ENCODE measurements around the gene PDE7B. TPM values are rescaled to one million over a fixed set of nuclear protein-coding genes. Genes with fewer than 3 reads are reported as not detected.
A peak's percentile ranks its signal among the peaks of the same experiment; 100 is the strongest.

PDE7B gene
- total and polyA plus RNA-seq, 9 of the 15 experiments (the other 6 are each of a cell fraction or from before 2014, with no cell fraction given) = 0.01 TPM; not detected in 8

DNA sequence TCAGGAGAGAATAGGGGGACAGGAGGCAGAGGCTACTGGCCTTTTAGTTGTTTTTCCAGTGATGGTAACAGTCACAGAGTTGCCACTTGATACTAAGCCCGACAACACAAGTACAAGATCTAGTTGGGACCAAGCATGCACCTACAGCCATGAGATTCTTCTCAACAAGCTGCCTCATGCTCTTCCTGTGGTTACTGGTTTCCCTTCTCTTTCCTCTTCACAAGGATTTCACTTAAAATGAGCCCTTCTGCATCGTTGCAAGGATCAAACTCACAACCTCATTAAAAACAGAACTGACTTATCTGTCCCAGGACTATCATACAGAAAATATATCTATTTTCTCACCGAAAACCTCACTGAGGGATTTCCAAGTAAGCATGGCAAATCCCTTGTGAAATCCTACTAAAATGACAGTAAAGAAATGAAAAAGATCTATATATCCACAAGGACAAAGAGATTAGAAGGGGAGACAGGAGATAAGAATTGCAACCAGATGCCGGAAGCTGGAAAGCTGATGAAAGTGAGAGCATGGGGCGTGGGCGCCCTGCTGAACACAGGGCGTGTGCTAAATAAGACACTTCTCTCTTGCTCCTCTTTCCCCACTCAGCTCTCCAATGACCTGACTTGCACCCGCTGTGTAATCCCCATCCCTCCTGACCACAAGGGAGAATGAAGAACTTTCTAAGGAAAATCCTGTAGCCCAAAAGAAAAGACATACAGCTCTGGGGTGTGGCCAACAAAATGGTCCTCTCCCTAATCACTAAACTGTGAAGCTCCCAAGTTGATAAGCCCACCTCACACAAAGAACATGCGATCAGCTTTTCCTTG, 385.2 kb downstream of the PDE7B start (continued):
- TF ChIP-seq, protein P1, sequence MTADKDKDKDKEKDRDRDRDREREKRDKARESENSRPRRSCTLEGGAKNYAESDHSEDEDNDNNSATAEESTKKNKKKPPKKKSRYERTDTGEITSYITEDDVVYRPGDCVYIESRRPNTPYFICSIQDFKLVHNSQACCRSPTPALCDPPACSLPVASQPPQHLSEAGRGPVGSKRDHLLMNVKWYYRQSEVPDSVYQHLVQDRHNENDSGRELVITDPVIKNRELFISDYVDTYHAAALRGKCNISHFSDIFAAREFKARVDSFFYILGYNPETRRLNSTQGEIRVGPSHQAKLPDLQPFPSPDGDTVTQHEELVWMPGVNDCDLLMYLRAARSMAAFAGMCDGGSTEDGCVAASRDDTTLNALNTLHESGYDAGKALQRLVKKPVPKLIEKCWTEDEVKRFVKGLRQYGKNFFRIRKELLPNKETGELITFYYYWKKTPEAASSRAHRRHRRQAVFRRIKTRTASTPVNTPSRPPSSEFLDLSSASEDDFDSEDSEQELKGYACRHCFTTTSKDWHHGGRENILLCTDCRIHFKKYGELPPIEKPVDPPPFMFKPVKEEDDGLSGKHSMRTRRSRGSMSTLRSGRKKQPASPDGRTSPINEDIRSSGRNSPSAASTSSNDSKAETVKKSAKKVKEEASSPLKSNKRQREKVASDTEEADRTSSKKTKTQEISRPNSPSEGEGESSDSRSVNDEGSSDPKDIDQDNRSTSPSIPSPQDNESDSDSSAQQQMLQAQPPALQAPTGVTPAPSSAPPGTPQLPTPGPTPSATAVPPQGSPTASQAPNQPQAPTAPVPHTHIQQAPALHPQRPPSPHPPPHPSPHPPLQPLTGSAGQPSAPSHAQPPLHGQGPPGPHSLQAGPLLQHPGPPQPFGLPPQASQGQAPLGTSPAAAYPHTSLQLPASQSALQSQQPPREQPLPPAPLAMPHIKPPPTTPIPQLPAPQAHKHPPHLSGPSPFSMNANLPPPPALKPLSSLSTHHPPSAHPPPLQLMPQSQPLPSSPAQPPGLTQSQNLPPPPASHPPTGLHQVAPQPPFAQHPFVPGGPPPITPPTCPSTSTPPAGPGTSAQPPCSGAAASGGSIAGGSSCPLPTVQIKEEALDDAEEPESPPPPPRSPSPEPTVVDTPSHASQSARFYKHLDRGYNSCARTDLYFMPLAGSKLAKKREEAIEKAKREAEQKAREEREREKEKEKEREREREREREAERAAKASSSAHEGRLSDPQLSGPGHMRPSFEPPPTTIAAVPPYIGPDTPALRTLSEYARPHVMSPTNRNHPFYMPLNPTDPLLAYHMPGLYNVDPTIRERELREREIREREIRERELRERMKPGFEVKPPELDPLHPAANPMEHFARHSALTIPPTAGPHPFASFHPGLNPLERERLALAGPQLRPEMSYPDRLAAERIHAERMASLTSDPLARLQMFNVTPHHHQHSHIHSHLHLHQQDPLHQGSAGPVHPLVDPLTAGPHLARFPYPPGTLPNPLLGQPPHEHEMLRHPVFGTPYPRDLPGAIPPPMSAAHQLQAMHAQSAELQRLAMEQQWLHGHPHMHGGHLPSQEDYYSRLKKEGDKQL (CRISPR knock-in tag; IDR thresholded peaks at IDR 0.05; ENCODE audit: borderline replicate concordance) = no peak
- TF ChIP-seq, protein P2, sequence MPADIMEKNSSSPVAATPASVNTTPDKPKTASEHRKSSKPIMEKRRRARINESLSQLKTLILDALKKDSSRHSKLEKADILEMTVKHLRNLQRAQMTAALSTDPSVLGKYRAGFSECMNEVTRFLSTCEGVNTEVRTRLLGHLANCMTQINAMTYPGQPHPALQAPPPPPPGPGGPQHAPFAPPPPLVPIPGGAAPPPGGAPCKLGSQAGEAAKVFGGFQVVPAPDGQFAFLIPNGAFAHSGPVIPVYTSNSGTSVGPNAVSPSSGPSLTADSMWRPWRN (IDR thresholded peaks at IDR 0.05; ENCODE audit: low read depth) = peak; percentile 80
- no peak for TF ChIP-seq ARID3A (IDR thresholded peaks at IDR 0.05; ENCODE audit: borderline replicate concordance, low read depth, low read length)
- peak in 1 of 2 experiments; percentile 75; a peak in 1 of 4 replicates for TF ChIP-seq ARNT (IDR thresholded peaks at IDR 0.05)
- TF ChIP-seq RBM34 (IDR thresholded peaks at IDR 0.05; ENCODE audit: borderline replicate concordance, insufficient read depth, low read length) = no peak
- peak; percentile 92 for TF ChIP-seq CBFA2T3 (IDR thresholded peaks at IDR 0.05)
- TF ChIP-seq POLR3G (IDR thresholded peaks at IDR 0.05; ENCODE audit: extremely low read depth, insufficient read length, insufficient replicate concordance) = no peak
- peak; percentile 94 for TF ChIP-seq ETV5 (CRISPR knock-in tag; IDR thresholded peaks at IDR 0.05; ENCODE audit: low read depth)
- TF ChIP-seq HNRNPH1 (optimal IDR thresholded peaks at IDR 0.05; ENCODE audit: low read depth, low read length) = no peak
- no peak for TF ChIP-seq GABPB1 (CRISPR knock-in tag; IDR thresholded peaks at IDR 0.05)
- no peak for TF ChIP-seq ZNF77 (CRISPR knock-in tag; IDR thresholded peaks at IDR 0.05)
- TF ChIP-seq, protein P3, sequence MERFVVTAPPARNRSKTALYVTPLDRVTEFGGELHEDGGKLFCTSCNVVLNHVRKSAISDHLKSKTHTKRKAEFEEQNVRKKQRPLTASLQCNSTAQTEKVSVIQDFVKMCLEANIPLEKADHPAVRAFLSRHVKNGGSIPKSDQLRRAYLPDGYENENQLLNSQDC (CRISPR knock-in tag; IDR thresholded peaks at IDR 0.05) = no peak
- peak; percentile 59; the same call in 1 of the 2 replicates for TF ChIP-seq STAT5A (IDR thresholded peaks at IDR 0.05; ENCODE audit: borderline replicate concordance, low read length)
- no peak for TF ChIP-seq ELF4 (CRISPR knock-in tag; IDR thresholded peaks at IDR 0.05)
- TF ChIP-seq POLR2B (IDR thresholded peaks at IDR 0.05; ENCODE audit: low read depth, partially characterized antibody) = no peak
- 0 out of 4 replicates have a peak, but pooled peaks of 1 of the 2 experiments have one; percentile 58 for TF ChIP-seq ETV6 (IDR thresholded peaks at IDR 0.05; ENCODE audit: borderline replicate concordance in 1 of 2, low read depth in 2 of 2, low read length in 1 of 2)
- no peak for TF ChIP-seq ETV6 (CRISPR knock-in tag; IDR thresholded peaks at IDR 0.05; ENCODE audit: borderline replicate concordance)
- no peak for TF ChIP-seq HMG20A (CRISPR knock-in tag; conservative IDR thresholded peaks at IDR 0.05)
- TF ChIP-seq ZNF561 (CRISPR knock-in tag; conservative IDR thresholded peaks at IDR 0.05) = no peak
- peak; percentile 64 for TF ChIP-seq HDAC3 (IDR thresholded peaks at IDR 0.05; ENCODE audit: borderline replicate concordance, partially characterized antibody)
